HepG2 (cell line): ENCODE measurements around the gene UGGT1. TPM values are rescaled to one million over a fixed set of nuclear protein-coding genes. Genes with fewer than 3 reads are reported as not detected.

Source experiments
- CEBPB ChIP-seq: IDR thresholded peaks from 2 replicates; pipeline ENCODE4 v1.6.1; 2011; ENCODE audit warnings: low read depth, low read length, improper control_type of control experiment, borderline replicate concordance
- EEA1 ChIP-seq: sonication (generic); formaldehyde crosslinking; IDR thresholded peaks from 2 replicates; pipeline ENCODE4 v1.5.1; 2020; ENCODE audit warnings: mild to moderate bottlenecking, missing genetic modification reagents, borderline replicate concordance
- ETV5 ChIP-seq: IDR thresholded peaks from 2 replicates; pipeline ENCODE4 v1.6.1; 2018; ENCODE audit warnings: missing biosample characterization, missing genetic modification reagents, inconsistent platforms, borderline replicate concordance
- GZF1 ChIP-seq: sonication (generic); formaldehyde crosslinking; IDR thresholded peaks from 2 replicates; pipeline ENCODE4 v1.5.1; 2020; ENCODE audit warnings: mild to moderate bottlenecking, missing genetic modification reagents
- IRX3 ChIP-seq: sonication (generic); formaldehyde crosslinking; IDR thresholded peaks from 2 replicates; pipeline ENCODE4 v1.8.1; 2023; ENCODE audit warnings: mild to moderate bottlenecking, low read depth, missing genetic modification reagents, borderline replicate concordance
- JUNB ChIP-seq: sonication (generic); formaldehyde crosslinking; IDR thresholded peaks from 2 replicates; pipeline ENCODE4 v1.8.0; 2022; ENCODE audit warnings: missing genetic modification reagents, mild to moderate bottlenecking, borderline replicate concordance
- MEIS1 ChIP-seq: sonication (generic); formaldehyde crosslinking; IDR thresholded peaks from 2 replicates; pipeline ENCODE4 v1.9.0; 2021; ENCODE audit warnings: mild to moderate bottlenecking, missing genetic modification reagents, moderate library complexity, borderline replicate concordance
- PHF20 ChIP-seq: sonication (generic); formaldehyde crosslinking; IDR thresholded peaks from 2 replicates; pipeline ENCODE4 v1.5.0; 2020; ENCODE audit warnings: mild to moderate bottlenecking, missing genetic modification reagents
- POLR2A ChIP-seq, 2 experiments: IDR thresholded peaks; 2 replicates each; pipeline ENCODE4 v1.6.1; 2011; ENCODE audit warnings: low read depth in 2 of 2, low read length in 2 of 2, mild to moderate bottlenecking in 1 of 2, moderate library complexity in 1 of 2; ENCODE audit not compliant: insufficient read depth in 1 of 2
- SIX4 ChIP-seq: sonication (generic); formaldehyde crosslinking; IDR thresholded peaks from 2 replicates; pipeline ENCODE4 v1.4.0; 2020; ENCODE audit warnings: missing genetic modification reagents
- SP1 ChIP-seq, 2 experiments: fragments of 450-650 bp in 1 of 2; sonication (generic) in 1 of 2; formaldehyde crosslinking in 1 of 2; IDR thresholded peaks; 2 replicates each; pipeline versions ENCODE4 v1.4.0 to v1.6.1; 2016 to 2020; ENCODE audit warnings: missing genetic modification reagents in 1 of 2
- ZFP1 ChIP-seq: IDR thresholded peaks from 2 replicates; pipeline ENCODE4 v1.6.1; 2016
- ZFP62 ChIP-seq: sonication (generic); formaldehyde crosslinking; IDR thresholded peaks from 2 replicates; pipeline ENCODE4 v1.4.0; 2020; ENCODE audit warnings: missing genetic modification reagents
- ZNF136 ChIP-seq: sonication (generic); formaldehyde crosslinking; IDR thresholded peaks from 2 replicates; pipeline ENCODE4 v1.8.1; 2022; ENCODE audit warnings: low read depth, mild to moderate bottlenecking, moderate library complexity, missing genetic modification reagents
- ZNF234 ChIP-seq: sonication (generic); formaldehyde crosslinking; conservative IDR thresholded peaks from 2 replicates; pipeline ENCODE4 v1.5.1; 2020; ENCODE audit warnings: mild to moderate bottlenecking, missing genetic modification reagents
- ZNF326 ChIP-seq: sonication (generic); formaldehyde crosslinking; IDR thresholded peaks from 2 replicates; pipeline ENCODE4 v1.4.0; 2020; ENCODE audit warnings: missing genetic modification reagents, borderline replicate concordance
- ZNF337 ChIP-seq: sonication (generic); formaldehyde crosslinking; IDR thresholded peaks from 2 replicates; pipeline ENCODE4 v1.5.1; 2020; ENCODE audit warnings: missing genetic modification reagents, low read depth, mild to moderate bottlenecking, borderline replicate concordance
- ZNF343 ChIP-seq: sonication (generic); formaldehyde crosslinking; IDR thresholded peaks from 2 replicates; pipeline ENCODE4 v1.4.0; 2020; ENCODE audit warnings: mild to moderate bottlenecking, missing genetic modification reagents
- ZNF562 ChIP-seq: sonication (generic); formaldehyde crosslinking; IDR thresholded peaks from 2 replicates; pipeline ENCODE4 v1.8.0; 2022; ENCODE audit warnings: missing genetic modification reagents, borderline replicate concordance
- ZNF761 ChIP-seq: sonication (generic); formaldehyde crosslinking; conservative IDR thresholded peaks from 2 replicates; pipeline ENCODE4 v1.4.0; 2020; ENCODE audit warnings: mild to moderate bottlenecking, missing genetic modification reagents
- ZNF768 ChIP-seq: sonication (generic); formaldehyde crosslinking; IDR thresholded peaks from 2 replicates; pipeline ENCODE4 v1.4.0; 2020; ENCODE audit warnings: missing genetic modification reagents
- ZNF782 ChIP-seq: sonication (generic); formaldehyde crosslinking; IDR thresholded peaks from 2 replicates; pipeline ENCODE4 v1.4.0; 2020; ENCODE audit warnings: missing genetic modification reagents, mild to moderate bottlenecking, borderline replicate concordance
- ZNF850 ChIP-seq: sonication (generic); formaldehyde crosslinking; conservative IDR thresholded peaks from 2 replicates; pipeline ENCODE4 v1.9.0; 2021; ENCODE audit warnings: mild to moderate bottlenecking, missing genetic modification reagents
- polyA plus RNA-seq, 8 experiments: library from polyadenylated mRNA; depleted of rRNA in 3 of 8; stranded (reverse) in 7 of 8; unstranded in 1 of 8; fragments of >200 nt; fragmentation: Illumina TruSeq in 4 of 8; extraction: Trizol in 4 of 8; gene quantifications; 2 replicates each; pipeline versions ENCODE4 v1.2.1 to v1.2.3, GENCODE V29; 2011 to 2016; ENCODE audit warnings: low read depth in 4 of 8, missing spikeins in 1 of 8, mixed read lengths in 1 of 8; ENCODE audit not compliant: insufficient read depth in 1 of 8
- total RNA-seq, 5 experiments: library from RNA; depleted of rRNA; stranded (reverse); fragments of >200 nt; fragmentation: Illumina TruSeq; extraction: Trizol; gene quantifications; 2 replicates each; pipeline ENCODE4 v1.2.3, GENCODE V29; 2016; ENCODE audit warnings: low read depth in 1 of 5
- TF ChIP-seq, protein P1 (sequence below): fragments of 450-650 bp; IDR thresholded peaks from 2 replicates; pipeline ENCODE4 v1.6.1; 2017; ENCODE audit warnings: mild to moderate bottlenecking
- TF ChIP-seq, protein P2 (sequence below): sonication (generic); formaldehyde crosslinking; conservative IDR thresholded peaks from 2 replicates; pipeline ENCODE4 v1.4.0; 2020; ENCODE audit warnings: missing genetic modification reagents
- TF ChIP-seq, protein P3 (sequence below): sonication (generic); formaldehyde crosslinking; IDR thresholded peaks from 2 replicates; pipeline ENCODE4 v1.4.0; 2020; ENCODE audit warnings: missing genetic modification reagents

Gene UGGT1
- total and polyA plus RNA-seq, 2 of the 13 experiments (the other 11 are each of a cell fraction or from before 2014, with no cell fraction given) = 35.8 to 83.2 TPM

DNA sequence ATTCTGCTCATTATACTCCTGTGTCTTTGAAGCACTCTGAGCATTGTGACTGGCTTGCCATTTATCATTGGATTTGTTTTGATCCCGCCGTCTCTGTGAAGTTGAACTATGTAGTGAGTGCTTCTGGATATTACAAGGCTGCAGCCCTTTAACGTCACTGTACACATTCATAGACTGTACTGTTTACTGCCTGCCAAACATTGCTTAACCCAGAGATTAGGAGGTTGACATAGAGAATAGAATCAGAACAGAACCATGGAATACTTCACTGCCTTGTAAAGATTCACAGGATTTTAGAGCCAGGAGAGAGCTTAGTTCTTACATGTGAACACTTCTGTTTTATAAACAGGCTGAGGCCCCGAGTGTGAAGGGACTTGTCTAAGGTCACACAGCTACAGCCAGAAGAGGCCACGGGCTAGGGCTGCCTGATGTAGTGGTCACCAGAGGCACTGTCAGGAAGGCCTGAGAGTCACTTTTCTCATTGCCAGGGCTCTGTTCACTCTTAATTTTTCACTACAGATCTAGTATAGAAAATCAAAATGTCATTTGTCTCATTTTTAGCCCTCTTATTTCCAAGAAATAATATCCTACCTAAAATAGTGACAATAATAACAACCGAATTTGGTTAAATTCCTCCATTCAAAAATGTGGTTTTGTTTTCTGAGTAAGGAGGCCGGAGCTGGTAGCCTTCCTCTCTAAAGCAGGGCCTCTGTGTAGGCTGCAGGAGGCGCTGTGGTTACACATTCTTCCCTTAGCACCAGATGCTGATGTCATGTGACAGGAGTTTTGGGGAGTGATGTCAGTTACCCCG, 87.9 kb downstream of the UGGT1 start (continued):
- TF ChIP-seq ZNF136 (CRISPR knock-in tag) (peak; percentile 85; the same call in 1 of the 2 replicates), ZNF761 (CRISPR knock-in tag) (0 out of 2 replicates have a peak, but pooled peaks have one; percentile 46), EEA1 (no peak), ZNF562 (CRISPR knock-in tag) (no peak), ZFP1 (CRISPR knock-in tag) (peak; percentile 70), ZFP62 (CRISPR knock-in tag) (no peak), ZNF782 (CRISPR knock-in tag) (no peak), ZNF234 (no peak), MEIS1 (CRISPR knock-in tag) (no peak), ZNF326 (CRISPR knock-in tag) (no peak), POLR2A (IDR thresholded peaks at IDR 0.05; ENCODE audit: insufficient read depth in 1 of 2, low read depth in 2 of 2, low read length in 2 of 2) (peak in 1 of 2 experiments; percentile 22; a peak in 1 of 4 replicates), GZF1 (CRISPR knock-in tag) (no peak), PHF20 (CRISPR knock-in tag) (no peak), IRX3 (no peak), ZNF337 (no peak), JUNB (no peak), ZNF850 (CRISPR knock-in tag) (no peak), ETV5 (CRISPR knock-in tag) (peak; percentile 82; the same call in 1 of the 2 replicates), SP1 (IDR thresholded peaks at IDR 0.05) (no peak), SP1 (CRISPR knock-in tag; IDR thresholded peaks at IDR 0.05) (no peak; the same call in 1 of the 2 replicates), ZNF768 (CRISPR knock-in tag) (peak; percentile 87), SIX4 (peak; percentile 87), CEBPB (peak; percentile 98), ZNF343 (CRISPR knock-in tag) (no peak)
- TF ChIP-seq, protein P1, sequence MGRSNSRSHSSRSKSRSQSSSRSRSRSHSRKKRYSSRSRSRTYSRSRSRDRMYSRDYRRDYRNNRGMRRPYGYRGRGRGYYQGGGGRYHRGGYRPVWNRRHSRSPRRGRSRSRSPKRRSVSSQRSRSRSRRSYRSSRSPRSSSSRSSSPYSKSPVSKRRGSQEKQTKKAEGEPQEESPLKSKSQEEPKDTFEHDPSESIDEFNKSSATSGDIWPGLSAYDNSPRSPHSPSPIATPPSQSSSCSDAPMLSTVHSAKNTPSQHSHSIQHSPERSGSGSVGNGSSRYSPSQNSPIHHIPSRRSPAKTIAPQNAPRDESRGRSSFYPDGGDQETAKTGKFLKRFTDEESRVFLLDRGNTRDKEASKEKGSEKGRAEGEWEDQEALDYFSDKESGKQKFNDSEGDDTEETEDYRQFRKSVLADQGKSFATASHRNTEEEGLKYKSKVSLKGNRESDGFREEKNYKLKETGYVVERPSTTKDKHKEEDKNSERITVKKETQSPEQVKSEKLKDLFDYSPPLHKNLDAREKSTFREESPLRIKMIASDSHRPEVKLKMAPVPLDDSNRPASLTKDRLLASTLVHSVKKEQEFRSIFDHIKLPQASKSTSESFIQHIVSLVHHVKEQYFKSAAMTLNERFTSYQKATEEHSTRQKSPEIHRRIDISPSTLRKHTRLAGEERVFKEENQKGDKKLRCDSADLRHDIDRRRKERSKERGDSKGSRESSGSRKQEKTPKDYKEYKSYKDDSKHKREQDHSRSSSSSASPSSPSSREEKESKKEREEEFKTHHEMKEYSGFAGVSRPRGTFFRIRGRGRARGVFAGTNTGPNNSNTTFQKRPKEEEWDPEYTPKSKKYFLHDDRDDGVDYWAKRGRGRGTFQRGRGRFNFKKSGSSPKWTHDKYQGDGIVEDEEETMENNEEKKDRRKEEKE = no peak
- TF ChIP-seq, protein P2, sequence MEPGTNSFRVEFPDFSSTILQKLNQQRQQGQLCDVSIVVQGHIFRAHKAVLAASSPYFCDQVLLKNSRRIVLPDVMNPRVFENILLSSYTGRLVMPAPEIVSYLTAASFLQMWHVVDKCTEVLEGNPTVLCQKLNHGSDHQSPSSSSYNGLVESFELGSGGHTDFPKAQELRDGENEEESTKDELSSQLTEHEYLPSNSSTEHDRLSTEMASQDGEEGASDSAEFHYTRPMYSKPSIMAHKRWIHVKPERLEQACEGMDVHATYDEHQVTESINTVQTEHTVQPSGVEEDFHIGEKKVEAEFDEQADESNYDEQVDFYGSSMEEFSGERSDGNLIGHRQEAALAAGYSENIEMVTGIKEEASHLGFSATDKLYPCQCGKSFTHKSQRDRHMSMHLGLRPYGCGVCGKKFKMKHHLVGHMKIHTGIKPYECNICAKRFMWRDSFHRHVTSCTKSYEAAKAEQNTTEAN (CRISPR knock-in tag) = peak; percentile 91
- TF ChIP-seq, protein P3, sequence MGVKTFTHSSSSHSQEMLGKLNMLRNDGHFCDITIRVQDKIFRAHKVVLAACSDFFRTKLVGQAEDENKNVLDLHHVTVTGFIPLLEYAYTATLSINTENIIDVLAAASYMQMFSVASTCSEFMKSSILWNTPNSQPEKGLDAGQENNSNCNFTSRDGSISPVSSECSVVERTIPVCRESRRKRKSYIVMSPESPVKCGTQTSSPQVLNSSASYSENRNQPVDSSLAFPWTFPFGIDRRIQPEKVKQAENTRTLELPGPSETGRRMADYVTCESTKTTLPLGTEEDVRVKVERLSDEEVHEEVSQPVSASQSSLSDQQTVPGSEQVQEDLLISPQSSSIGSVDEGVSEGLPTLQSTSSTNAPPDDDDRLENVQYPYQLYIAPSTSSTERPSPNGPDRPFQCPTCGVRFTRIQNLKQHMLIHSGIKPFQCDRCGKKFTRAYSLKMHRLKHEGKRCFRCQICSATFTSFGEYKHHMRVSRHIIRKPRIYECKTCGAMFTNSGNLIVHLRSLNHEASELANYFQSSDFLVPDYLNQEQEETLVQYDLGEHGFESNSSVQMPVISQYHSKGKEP (CRISPR knock-in tag) = no peak
